HEK293T (cell line): ENCODE results near the gene ANO5.

Source experiments
- HDGF ChIP-seq: fragments of 450-650 bp; IDR thresholded peaks from 2 replicates; pipeline ENCODE4 v1.6.1; 2017; ENCODE audit warnings: antibody characterized with exemption, borderline replicate concordance
- PKNOX1 ChIP-seq: fragments of 450-650 bp; IDR thresholded peaks from 2 replicates; pipeline ENCODE4 v1.6.1; 2016

- no peak for TF ChIP-seq PKNOX1
- TF ChIP-seq HDGF: no peak
Observed at GRCh38 chr11:22275600-22275999, 82.7 kb downstream of the ANO5 start.
